ENCODE results near the gene STRIP2.

DNA sequence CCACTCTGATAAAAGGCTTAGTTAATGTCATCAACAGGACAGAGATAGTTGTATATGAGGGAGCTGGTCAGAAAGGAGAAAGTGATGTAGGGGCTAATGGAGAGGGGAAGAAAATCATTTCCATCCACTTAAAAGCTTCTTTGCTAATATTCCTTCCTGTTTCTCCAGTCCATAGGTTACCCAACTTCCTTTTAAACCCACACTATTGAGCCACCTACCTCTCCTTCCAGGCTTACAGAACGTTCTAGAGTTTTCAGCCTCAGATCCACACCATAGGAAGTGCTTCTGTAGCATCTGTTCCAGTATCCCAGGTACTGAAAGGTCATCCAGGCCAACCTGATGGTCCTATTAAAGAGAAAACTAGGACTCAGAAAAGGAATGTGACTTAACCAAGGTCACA is 28.2 kb downstream of the STRIP2 start:
- TF ChIP-seq, protein P1, sequence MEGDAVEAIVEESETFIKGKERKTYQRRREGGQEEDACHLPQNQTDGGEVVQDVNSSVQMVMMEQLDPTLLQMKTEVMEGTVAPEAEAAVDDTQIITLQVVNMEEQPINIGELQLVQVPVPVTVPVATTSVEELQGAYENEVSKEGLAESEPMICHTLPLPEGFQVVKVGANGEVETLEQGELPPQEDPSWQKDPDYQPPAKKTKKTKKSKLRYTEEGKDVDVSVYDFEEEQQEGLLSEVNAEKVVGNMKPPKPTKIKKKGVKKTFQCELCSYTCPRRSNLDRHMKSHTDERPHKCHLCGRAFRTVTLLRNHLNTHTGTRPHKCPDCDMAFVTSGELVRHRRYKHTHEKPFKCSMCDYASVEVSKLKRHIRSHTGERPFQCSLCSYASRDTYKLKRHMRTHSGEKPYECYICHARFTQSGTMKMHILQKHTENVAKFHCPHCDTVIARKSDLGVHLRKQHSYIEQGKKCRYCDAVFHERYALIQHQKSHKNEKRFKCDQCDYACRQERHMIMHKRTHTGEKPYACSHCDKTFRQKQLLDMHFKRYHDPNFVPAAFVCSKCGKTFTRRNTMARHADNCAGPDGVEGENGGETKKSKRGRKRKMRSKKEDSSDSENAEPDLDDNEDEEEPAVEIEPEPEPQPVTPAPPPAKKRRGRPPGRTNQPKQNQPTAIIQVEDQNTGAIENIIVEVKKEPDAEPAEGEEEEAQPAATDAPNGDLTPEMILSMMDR (conservative IDR thresholded peaks at IDR 0.05; ENCODE audit: low read depth, low read length) = no peak
- TF ChIP-seq EZH2 (IDR thresholded peaks at IDR 0.05; ENCODE audit: borderline replicate concordance, low read depth, low read length, poor library complexity, severe bottlenecking) = no peak
